ENCODE data around the gene FAM20A.
"Not testable (repeated sequence)": the region's sequence is repeated elsewhere in the genome, so short reads cannot be mapped to it uniquely, and the experiment has no call there.

FAM20A gene

GRCh38 chr17:68587847-68588246 lies 13.3 kb downstream of the FAM20A start:
- DNase-seq, result no peak

DNA sequence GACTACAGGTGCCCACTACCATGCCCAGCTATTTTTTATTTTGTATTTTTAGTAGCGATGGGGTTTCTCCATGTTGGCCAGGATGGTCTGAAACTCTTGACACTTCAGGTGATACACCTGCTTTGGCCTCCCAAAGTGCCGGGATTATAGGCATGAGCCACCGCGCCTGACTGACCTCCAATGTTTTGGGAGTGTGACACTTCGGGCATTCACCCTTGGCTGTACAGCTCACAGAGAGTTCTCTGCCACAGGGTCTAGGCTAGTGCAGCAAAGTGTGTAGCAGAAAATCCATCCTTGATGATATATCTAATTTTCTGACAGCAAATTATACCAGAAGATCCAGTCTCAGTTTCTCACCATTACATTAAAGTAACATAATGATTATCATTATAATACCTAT lies 14.1 kb downstream of the FAM20A start:
- no peak for DNase-seq

GRCh38 chr17:68585643-68586042 lies 15.5 kb downstream of the FAM20A start:
- no peak for DNase-seq

DNA sequence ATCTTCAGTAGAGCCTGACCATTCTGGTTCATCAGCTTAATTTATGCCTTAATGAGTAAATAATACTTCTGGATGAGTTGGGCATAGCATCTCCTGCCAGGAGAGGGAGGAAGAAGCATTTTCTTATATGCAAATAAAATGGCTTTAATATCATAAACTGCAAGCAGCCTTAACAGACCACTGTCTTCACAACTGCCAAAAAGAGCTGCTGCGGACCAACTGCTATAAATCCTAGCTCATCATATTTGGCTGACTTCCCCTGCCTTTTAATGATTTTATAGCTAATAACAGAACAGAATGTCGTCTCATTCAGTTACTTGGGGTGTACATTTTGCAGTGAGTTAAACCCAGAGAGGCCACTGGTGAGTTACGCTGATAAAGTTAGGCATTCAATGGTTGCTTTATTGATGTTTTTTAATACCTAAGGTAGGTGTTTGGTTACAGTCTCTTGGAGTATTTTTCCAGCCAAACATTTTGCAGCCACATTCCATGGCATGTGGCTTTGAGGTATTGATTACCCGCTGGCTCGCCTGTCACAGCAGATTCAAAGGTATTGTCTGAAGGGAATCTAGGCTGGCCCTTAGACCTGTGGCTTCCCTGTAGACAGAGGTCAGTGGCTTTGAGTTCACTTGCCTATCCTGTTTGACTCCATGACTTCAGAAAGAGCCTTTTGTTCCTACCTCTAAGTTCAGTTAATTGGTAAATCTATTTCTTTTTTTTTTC lies 16.4 kb downstream of the FAM20A start:
- no peak for DNase-seq

- DNase-seq, result not testable (repeated sequence)
Observed at GRCh38 chr17:68582867-68583266, 18.3 kb downstream of the FAM20A start.

GRCh38 chr17:68581863-68582645 lies 19.1 kb downstream of the FAM20A start:
- no peak for DNase-seq

GRCh38 chr17:68580236-68580770 lies 20.9 kb downstream of the FAM20A start:
- DNase-seq, result no peak

GRCh38 chr17:68579194-68579927 lies 21.8 kb downstream of the FAM20A start:
- no peak for DNase-seq

DNA sequence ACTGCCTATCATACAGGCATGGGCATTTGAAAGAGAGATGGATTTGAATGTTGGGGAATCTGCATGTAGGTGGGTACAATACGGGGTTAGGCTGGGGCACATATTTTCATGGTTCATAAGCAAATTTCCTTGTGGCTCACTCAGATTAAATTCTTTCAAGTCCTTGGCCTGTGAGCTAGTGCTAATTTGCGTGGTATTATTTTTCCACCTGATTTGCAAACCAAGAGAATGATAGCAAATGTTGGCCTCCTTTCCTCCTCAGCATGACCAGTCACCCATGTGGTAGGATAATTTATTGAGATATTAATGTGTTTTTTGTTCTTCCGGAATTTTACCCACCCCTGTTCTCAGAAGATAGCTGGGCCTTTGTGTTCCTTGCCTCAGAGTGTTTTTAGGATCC lies 22.9 kb downstream of the FAM20A start:
- DNase-seq, result no peak

GRCh38 chr17:68577497-68577821 lies 23.7 kb downstream of the FAM20A start:
- no peak for DNase-seq

GRCh38 chr17:68576811-68577496 lies 24.2 kb downstream of the FAM20A start:
- no peak for DNase-seq

GRCh38 chr17:68576137-68576536 lies 25.0 kb downstream of the FAM20A start:
- no peak for DNase-seq

GRCh38 chr17:68573338-68573737 lies 27.8 kb downstream of the FAM20A start:
- no peak for DNase-seq

DNA sequence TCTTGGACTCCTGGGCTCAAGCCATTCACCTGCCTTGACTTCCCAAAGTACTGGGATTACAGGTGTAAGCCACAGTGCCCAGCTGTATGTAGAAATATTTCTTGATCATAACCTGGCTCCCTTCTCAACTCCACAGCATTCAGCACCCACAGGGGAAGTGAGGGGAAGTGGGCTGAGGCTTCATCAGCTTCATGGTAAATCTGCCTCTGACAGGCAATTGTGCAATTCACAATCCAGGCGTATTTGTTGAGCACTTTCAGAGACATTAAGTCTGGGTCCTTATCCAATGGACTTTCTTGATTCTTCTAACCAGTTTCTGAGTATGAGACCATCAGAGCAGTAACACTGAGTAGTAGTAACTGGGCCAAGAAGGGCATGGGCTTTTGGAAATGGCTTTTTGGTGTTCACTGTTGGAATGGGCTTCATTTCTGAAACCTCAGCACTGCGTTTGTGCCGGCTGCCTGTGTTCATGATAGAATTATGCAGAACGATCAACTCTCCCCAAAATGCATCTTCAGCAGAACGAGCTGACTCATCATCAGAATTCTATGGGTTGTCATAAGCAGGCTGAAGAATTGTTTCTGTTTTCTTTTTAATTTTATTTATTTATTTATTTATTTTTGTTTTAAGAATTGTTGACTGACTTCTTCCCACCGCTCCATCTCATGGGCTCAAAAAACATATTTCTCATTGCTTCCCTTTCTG lies 28.9 kb downstream of the FAM20A start:
- no peak for DNase-seq

DNA sequence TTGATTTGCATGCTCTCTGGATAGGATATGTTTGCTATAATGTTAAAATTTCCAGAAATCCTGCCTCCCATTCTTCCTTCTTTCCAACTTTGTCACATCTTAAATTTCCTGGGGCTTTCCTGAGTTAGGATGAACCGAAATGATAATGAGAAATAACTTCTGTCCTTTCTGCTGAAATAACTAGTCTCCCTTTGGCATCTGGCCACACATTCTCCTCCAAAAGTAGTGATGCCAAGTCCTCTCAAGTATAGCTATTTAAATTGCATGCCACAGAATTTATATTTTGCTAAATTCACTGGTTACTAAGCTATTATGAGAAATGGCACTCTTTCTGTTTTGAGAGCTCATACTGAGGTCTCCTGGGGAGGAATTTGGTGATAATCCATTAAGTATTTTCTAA lies 30.6 kb downstream of the FAM20A start:
- no peak for DNase-seq

DNA sequence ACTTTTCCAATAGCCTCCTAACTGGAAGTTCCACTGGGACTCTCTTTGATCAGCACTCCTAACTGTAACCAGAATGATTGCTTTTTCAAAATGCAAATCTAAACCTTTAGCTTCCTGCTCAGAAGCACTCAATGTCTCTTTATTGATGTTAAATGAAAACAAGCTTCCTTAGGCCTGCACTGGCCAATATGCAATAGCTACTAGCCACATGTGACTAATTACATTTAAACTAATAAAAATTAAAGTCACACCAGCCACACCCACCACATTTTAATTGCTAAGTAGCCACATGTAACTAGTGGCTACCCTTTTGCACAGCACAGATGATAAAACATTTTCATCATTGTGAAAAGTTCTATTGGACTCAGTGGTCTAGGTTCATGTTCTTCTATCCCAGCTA lies 31.8 kb downstream of the FAM20A start:
- no peak for DNase-seq

- no peak for DNase-seq
Observed at GRCh38 chr17:68568581-68568980, 32.6 kb downstream of the FAM20A start.

DNA sequence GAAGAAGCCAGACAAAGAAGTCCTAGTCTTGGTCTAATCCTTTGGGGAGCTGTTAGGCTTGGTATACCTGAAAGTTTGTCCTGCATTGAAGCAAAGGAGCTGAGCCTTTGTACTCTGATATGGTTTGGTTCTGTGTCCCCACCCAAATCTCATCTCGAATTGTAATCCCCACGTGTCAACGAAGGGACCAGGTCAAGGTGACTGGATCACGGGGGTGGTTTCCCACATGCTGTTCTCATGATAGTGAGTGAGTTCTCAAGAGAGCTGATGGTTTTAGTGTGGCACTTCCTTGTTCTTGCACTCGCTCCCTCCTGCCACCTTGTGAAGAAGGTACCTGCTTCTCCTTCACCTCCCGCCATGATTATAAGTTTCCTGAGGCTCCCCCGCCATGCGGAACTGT lies 33.6 kb downstream of the FAM20A start:
- DNase-seq, result no peak

- DNase-seq, result no peak
Observed at GRCh38 chr17:68567035-68567434, 34.1 kb downstream of the FAM20A start.

- no peak for DNase-seq
Observed at GRCh38 chr17:68566442-68566738, 34.8 kb downstream of the FAM20A start.

- DNase-seq, result no peak
Observed at GRCh38 chr17:68565661-68566441, 35.3 kb downstream of the FAM20A start.
